ENCODE data around the gene KCNMA1.

The KCNMA1 gene

GRCh38 chr10:76910184-76910962, 727.2 kb downstream of the KCNMA1 start:
- no peak for DNase-seq (ENCODE audit: low read depth)
- H3K4me3 ChIP-seq (ENCODE audit: low read length), result no peak overlapping the region
- no peak for TF ChIP-seq CTCF (conservative IDR thresholded peaks at IDR 0.05; ENCODE audit: low read depth, low read length)

GRCh38 chr10:76906256-76906655, 731.4 kb downstream of the KCNMA1 start:
- no peak for DNase-seq (ENCODE audit: low read depth)

GRCh38 chr10:76905251-76905650, 732.4 kb downstream of the KCNMA1 start:
- no peak overlapping the region for H3K4me3 ChIP-seq (ENCODE audit: low read length)
- TF ChIP-seq CTCF (conservative IDR thresholded peaks at IDR 0.05; ENCODE audit: low read depth, low read length), result no peak
- no peak for DNase-seq (ENCODE audit: low read depth)

More at GRCh38 chr10:76906256-76906655, 731.4 kb downstream of the KCNMA1 start:
- TF ChIP-seq CTCF (conservative IDR thresholded peaks at IDR 0.05; ENCODE audit: low read depth, low read length), result no peak
- no peak overlapping the region for H3K4me3 ChIP-seq (ENCODE audit: low read length)

GRCh38 chr10:76903387-76903945, 734.1 kb downstream of the KCNMA1 start:
- no peak for TF ChIP-seq CTCF (conservative IDR thresholded peaks at IDR 0.05; ENCODE audit: low read depth, low read length)
- DNase-seq (ENCODE audit: low read depth), result no peak
- H3K4me3 ChIP-seq (ENCODE audit: low read length), result no peak overlapping the region

- no peak overlapping the region for H3K4me3 ChIP-seq (ENCODE audit: low read length)
- peak; percentile 14 for DNase-seq (ENCODE audit: low read depth)
- peak; percentile 67 for TF ChIP-seq CTCF (conservative IDR thresholded peaks at IDR 0.05; ENCODE audit: low read depth, low read length)
These were observed 734.7 kb downstream of the KCNMA1 start for GRCh38 chr10:76902949-76903348.

- TF ChIP-seq CTCF (conservative IDR thresholded peaks at IDR 0.05; ENCODE audit: low read depth, low read length), result no peak
- DNase-seq (ENCODE audit: low read depth), result no peak
- H3K4me3 ChIP-seq (ENCODE audit: low read length), result no peak overlapping the region
These were observed 735.9 kb downstream of the KCNMA1 start for GRCh38 chr10:76901701-76902100.

- H3K4me3 ChIP-seq (ENCODE audit: low read length), result no peak overlapping the region
- DNase-seq (ENCODE audit: low read depth), result no peak
- TF ChIP-seq CTCF (conservative IDR thresholded peaks at IDR 0.05; ENCODE audit: low read depth, low read length), result no peak
These were observed 738.1 kb downstream of the KCNMA1 start for GRCh38 chr10:76899490-76899889.

Measured in retinal pigment epithelial cell (primary cell).